ENCODE data around the gene FAM210B. TPM values are rescaled to one million over a fixed set of nuclear protein-coding genes. Genes with fewer than 3 reads are reported as not detected.
"Not testable (repeated sequence)": the region's sequence is repeated elsewhere in the genome, so short reads cannot be mapped to it uniquely, and the experiment has no call there.

The FAM210B gene
- total RNA-seq, 2 donors from 2014 or later, result 26.3 to 29.9 TPM

DNA sequence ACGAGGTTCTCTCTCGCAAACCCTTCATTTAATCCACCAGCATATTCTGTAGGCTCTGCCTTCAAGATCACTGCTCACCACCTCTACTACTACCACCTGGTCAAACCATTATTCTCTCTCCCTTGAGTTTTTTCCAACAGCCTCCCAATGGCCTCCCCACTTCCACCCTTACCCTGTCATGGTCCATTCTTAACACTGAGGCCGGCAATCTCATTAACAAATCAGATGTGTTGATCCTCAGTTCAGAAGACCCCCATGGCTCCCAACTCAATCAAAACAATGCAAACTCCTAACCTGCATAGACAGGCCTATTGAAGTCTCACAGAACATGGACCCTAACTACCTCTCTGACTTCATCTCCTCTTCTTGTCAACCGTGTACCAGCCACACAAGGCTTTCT lies 31.0 kb downstream of the FAM210B start:
- no peak for DNase-seq (ENCODE audit: low spot score)
- Histone ChIP-seq H3K27ac (no peak overlapping the region), H3K4me3 (no peak overlapping the region), H3K9me3 (no peaks in the 10 kb centered on the region), H3K27me3 (no peaks in the 10 kb centered on the region), H3K4me1 (peaks cover 0 to 24% of the 10 kb centered on the region in 2 donors), H3K36me3 (no peaks in the 10 kb centered on the region)
- TF ChIP-seq, protein P1, sequence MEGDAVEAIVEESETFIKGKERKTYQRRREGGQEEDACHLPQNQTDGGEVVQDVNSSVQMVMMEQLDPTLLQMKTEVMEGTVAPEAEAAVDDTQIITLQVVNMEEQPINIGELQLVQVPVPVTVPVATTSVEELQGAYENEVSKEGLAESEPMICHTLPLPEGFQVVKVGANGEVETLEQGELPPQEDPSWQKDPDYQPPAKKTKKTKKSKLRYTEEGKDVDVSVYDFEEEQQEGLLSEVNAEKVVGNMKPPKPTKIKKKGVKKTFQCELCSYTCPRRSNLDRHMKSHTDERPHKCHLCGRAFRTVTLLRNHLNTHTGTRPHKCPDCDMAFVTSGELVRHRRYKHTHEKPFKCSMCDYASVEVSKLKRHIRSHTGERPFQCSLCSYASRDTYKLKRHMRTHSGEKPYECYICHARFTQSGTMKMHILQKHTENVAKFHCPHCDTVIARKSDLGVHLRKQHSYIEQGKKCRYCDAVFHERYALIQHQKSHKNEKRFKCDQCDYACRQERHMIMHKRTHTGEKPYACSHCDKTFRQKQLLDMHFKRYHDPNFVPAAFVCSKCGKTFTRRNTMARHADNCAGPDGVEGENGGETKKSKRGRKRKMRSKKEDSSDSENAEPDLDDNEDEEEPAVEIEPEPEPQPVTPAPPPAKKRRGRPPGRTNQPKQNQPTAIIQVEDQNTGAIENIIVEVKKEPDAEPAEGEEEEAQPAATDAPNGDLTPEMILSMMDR (IDR thresholded peaks at IDR 0.05), result no peak

DNA sequence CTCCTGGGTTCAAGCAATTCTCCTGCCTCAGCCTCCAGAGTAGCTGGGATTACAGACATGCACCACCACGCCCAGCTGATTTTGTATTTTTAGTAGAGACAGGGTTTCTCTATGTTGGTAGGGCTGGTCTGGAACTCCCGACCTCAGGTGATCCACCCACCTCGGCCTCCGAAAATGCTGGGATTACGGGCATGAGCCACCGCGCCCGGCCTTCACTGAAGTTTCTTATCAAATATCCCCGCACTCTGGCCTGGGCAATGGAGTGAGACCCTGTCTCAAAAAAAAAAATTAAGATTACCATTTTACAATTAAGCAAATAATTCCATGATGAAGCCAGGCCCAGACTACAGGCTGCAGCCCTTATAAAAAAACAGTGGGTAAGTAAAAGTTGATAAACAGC lies 31.6 kb downstream of the FAM210B start:
- DNase-seq (ENCODE audit: low spot score); H3K36me3 ChIP-seq; H3K27ac ChIP-seq; H3K9me3 ChIP-seq; H3K4me3 ChIP-seq; H3K27me3 ChIP-seq: not testable (repeated sequence)
- H3K4me1 ChIP-seq, result peaks cover 0 to 24% of the 10 kb centered on the region in 2 donors

DNA sequence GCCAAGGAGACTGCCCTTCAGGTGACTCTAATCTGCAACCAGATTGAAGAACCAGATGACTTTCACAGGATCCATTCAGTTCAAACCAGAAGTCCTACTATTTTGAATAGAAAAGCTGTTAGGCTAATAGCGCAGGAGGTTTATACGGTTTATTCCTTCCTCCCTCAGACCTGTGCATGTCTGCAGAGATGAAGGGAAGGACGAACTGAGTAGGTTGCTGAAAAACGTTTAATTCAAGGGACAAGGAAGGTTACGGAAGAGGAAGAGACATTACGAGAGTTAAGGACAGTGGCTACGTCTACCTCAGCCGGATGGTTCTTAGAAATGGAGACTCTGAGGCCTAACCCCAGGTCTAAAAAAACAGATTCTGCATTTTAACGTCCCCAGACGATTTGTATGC lies 32.3 kb downstream of the FAM210B start:
- no peak for DNase-seq (ENCODE audit: low spot score)
- peaks cover 0 to 24% of the 10 kb centered on the region in 2 donors for H3K4me1 ChIP-seq
- H3K36me3 ChIP-seq, result peaks cover 10% of the 10 kb centered on the region
- no peaks in the 10 kb centered on the region for H3K27me3 ChIP-seq
- TF ChIP-seq, protein P1 (IDR thresholded peaks at IDR 0.05), result no peak
- H3K4me3 ChIP-seq, result peak overlapping the region; percentile 82 to 92
- H3K27ac ChIP-seq, result no peak overlapping the region
- H3K9me3 ChIP-seq, result no peaks in the 10 kb centered on the region

DNA sequence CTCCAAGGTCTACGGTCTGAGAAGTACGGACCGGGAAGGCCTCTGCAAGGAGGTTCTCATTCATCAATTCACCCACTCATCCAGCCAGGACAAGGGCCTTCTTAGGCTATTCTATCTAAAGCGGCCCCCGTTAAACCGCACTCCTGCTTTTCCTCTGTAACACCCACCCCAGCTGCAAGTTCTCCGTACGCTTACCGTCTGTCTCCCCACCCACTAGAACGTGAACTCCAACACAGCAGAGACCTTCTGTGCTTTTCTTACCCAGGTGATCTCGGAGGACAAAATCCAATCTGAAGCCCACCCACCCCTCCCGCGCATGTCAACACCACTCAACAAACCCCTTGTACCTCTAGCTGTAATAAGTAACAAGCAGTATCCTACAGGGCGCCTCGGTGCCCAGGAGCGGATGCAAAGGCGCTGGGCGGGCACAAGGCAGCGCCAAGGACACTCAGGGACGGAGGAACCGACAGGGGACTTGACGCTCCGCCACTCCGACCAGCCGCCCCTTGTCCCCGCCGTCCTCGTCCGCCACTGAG lies 32.9 kb downstream of the FAM210B start:
- TF ChIP-seq, protein P1 (IDR thresholded peaks at IDR 0.05), result no peak
- DNase-seq (ENCODE audit: low spot score), result no peak

DNA sequence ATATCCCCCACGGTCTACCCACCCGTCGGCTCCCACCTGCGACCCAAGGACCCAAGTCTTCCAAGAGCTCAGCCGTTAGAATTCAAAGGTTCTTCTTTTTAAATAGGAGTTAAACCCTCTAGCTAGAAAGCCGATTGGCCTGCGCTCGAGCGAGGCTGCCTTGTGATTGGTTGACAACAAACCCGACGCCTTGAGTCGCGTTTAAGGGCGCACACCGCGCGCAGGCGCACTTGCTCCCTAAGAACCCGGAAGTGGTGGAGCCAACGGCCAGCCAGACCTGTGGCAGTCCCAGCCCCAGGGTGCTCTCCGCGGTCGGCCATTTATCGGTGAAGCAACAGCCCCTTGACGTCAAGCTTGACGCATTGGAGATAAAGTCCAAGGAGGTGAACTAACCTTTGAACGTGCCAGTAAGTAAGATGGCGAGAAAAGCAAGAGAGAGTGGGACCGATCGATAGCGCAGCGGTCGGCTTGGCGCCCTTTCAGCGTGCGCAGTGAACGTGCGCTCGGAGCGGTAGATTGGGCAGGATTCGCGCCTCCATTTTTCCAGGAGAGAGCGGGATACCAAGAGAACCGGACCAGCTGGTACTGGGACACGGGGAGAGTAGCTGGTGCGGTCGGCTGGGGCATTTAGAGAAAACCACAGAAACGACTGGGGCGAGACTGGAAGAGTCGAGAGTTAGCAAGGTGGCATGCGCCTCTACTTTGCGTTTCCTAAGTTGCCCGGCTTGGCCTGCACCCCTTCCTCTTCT lies 33.5 kb downstream of the FAM210B start, which contains the start of the genes AURKA and CSTF1:
TSS of gene AURKA (minus strand) at position 84 of the 749 bp plus-strand sequence. CDS start 4,018 bp downstream, outside the sequence.
TSS of gene CSTF1 (plus strand) at position 514 of the 749 bp plus-strand sequence. CDS start 2,908 bp downstream, outside the sequence.
- TF ChIP-seq, protein P1 (IDR thresholded peaks at IDR 0.05), result no peak
- no peaks in the 10 kb centered on the region for H3K27me3 ChIP-seq
- peak; percentile 100 for DNase-seq (ENCODE audit: low spot score)

More for the DNA sequence above, 32.9 kb downstream of the FAM210B start:
- peak overlapping the region; percentile 91 for H3K27ac ChIP-seq
- H3K4me1 ChIP-seq, result peaks cover 0 to 24% of the 10 kb centered on the region in 2 donors
- no peaks in the 10 kb centered on the region for H3K9me3 ChIP-seq
- no peaks in the 10 kb centered on the region for H3K27me3 ChIP-seq
- H3K4me3 ChIP-seq, result peak overlapping the region; percentile 82 to 92
- peaks cover 16% of the 10 kb centered on the region for H3K36me3 ChIP-seq

DNA sequence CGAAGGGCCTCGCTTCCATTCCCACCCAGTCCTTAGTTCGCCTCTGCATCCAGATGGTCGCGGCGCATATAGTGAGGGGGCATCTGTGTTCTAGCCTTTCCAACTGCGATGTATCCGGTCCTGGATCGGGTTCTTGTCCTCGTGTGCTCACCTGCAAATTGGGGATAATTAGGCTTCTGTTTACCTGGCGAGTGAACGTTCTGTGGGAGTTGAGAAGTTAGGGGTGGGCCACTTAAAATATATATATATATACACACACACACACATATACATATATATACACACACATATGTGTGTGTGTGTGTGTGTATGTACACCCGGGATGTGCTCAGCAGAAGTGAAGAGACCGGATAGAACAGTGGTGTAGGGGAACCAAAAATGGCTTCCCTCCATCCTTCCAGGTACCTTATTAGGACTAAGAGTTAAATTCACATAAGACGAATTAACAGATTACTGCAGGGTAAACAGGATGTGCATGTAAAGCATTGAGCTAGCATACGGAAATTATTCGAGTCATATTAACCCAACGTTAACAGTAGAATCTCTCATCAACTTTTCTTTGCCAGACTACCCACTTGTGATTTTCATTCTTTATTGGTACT lies 34.2 kb downstream of the FAM210B start:
- peak overlapping the region; percentile 91 for H3K27ac ChIP-seq
- H3K36me3 ChIP-seq, result peaks cover 29% of the 10 kb centered on the region
- H3K4me3 ChIP-seq, result peak overlapping the region; percentile 82 to 92
- TF ChIP-seq, protein P1 (IDR thresholded peaks at IDR 0.05), result no peak
- peaks cover 0 to 24% of the 10 kb centered on the region in 2 donors for H3K4me1 ChIP-seq
- DNase-seq (ENCODE audit: low spot score), result no peak
- H3K27me3 ChIP-seq, result no peaks in the 10 kb centered on the region
- no peaks in the 10 kb centered on the region for H3K9me3 ChIP-seq

More for the DNA sequence above, 33.5 kb downstream of the FAM210B start, which contains the start of the genes AURKA and CSTF1:
- Histone ChIP-seq H3K4me1 (peaks cover 0 to 24% of the 10 kb centered on the region in 2 donors), H3K9me3 (no peaks in the 10 kb centered on the region), H3K4me3 (peak within 1 kb of the TSS; percentile 82 to 92), H3K27ac (peak within 1 kb of the TSS; percentile 91), H3K36me3 (peaks cover 23% of the 10 kb centered on the region)
